ENCODE measurements around the gene PHC2. TPM values are rescaled to one million over a fixed set of nuclear protein-coding genes. Genes with fewer than 3 reads are reported as not detected.
A peak's percentile ranks its signal among the peaks of the same experiment; 100 is the strongest.
"Not testable (repeated sequence)": the region's sequence is repeated elsewhere in the genome, so short reads cannot be mapped to it uniquely, and the experiment has no call there.

Gene PHC2
- total and polyA plus RNA-seq, 11 donors = 79.7 to 194 (median 99.4) TPM

GRCh38 chr1:33314416-33314815, 116.5 kb downstream of the PHC2 start:
- intact Hi-C loops (cut with DNase I) = no loop called here
- 92 to 95% (median 93%) methylated on average over 9 of the region's 9 CpGs for WGBS, 4 donors
- H3K4me1 ChIP-seq = no peaks in the 10 kb centered on the region
- no peaks in the 10 kb centered on the region for H3K36me3 ChIP-seq
- no peaks in the 10 kb centered on the region for H3K27me3 ChIP-seq
- H3K9me3 ChIP-seq = no peaks in the 10 kb centered on the region
- H3K27ac ChIP-seq = no peak overlapping the region
- DNase-seq = peak in 1 of 5 donors; percentile 14
- TF ChIP-seq POLR2A (IDR thresholded peaks at IDR 0.05) = no peak
- TF ChIP-seq, protein P1, sequence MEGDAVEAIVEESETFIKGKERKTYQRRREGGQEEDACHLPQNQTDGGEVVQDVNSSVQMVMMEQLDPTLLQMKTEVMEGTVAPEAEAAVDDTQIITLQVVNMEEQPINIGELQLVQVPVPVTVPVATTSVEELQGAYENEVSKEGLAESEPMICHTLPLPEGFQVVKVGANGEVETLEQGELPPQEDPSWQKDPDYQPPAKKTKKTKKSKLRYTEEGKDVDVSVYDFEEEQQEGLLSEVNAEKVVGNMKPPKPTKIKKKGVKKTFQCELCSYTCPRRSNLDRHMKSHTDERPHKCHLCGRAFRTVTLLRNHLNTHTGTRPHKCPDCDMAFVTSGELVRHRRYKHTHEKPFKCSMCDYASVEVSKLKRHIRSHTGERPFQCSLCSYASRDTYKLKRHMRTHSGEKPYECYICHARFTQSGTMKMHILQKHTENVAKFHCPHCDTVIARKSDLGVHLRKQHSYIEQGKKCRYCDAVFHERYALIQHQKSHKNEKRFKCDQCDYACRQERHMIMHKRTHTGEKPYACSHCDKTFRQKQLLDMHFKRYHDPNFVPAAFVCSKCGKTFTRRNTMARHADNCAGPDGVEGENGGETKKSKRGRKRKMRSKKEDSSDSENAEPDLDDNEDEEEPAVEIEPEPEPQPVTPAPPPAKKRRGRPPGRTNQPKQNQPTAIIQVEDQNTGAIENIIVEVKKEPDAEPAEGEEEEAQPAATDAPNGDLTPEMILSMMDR (IDR thresholded peaks at IDR 0.05) = no peak
- no peak overlapping the region for H3K4me3 ChIP-seq
- no peak for ATAC-seq

GRCh38 chr1:33312413-33312749, 118.5 kb downstream of the PHC2 start:
- Histone ChIP-seq H3K36me3 (no peaks in the 10 kb centered on the region), H3K9me3 (no peaks in the 10 kb centered on the region), H3K4me1 (no peaks in the 10 kb centered on the region), H3K27ac (no peak overlapping the region), H3K27me3 (no peaks in the 10 kb centered on the region), H3K4me3 (no peak overlapping the region)
- intact Hi-C loops (cut with DNase I) = no loop called here
- ATAC-seq = no peak
- 75 to 96% (median 87%) methylated on average over 5 of the region's 5 CpGs for WGBS, 4 donors
- peak in 1 of 5 donors; percentile 16 for DNase-seq
- TF ChIP-seq, protein P1 (IDR thresholded peaks at IDR 0.05) = no peak

DNA sequence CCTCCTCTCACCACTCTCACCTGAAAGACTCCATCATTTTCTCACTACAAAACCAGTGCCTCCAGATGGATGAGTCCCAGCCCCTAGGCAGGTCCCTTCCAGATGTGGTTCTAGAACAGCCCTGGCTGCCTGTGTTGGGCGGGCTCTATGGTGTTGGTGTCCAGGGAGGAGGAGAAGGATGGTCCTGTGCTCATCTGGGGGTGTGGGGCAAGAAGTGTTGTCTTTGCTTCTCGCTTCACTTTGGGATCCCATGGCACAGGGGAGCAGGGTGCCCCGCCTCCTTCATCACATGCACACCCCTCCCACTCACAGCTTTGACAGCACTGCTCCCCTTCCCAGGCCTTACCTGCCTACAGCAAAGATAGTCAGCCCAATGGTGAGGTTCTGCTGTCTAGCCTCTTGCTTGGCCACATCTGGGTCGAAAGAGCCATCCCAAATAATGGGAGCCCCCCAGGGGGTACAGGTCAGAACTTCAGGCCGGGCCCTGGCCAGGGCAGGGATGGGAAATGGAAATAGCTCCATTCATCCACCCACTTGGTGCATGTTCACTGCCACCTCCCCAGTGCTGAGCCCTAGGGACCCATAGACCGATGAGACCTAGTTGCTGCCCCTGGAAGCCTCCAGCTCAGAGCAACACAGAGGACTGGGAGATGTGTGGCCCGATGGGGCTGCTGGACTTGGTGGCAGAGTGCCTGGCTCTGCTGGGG, 119.0 kb downstream of the PHC2 start:
- Histone ChIP-seq H3K4me3 (no peak overlapping the region), H3K36me3 (no peaks in the 10 kb centered on the region), H3K4me1 (peaks cover 0 to 4% (median 2%) of the 10 kb centered on the region in 12 donors), H3K27ac (no peak overlapping the region), H3K27me3 (peaks cover 0 to 4% (median 0%) of the 10 kb centered on the region in 9 donors), H3K9me3 (no peaks in the 10 kb centered on the region)
- ATAC-seq = peak in 1 of 4 donors; percentile 37
- WGBS, 4 donors = 93 to 94% (median 93%) methylated on average over 7 of the region's 7 CpGs
- intact Hi-C loops (cut with DNase I) = no loop called here
- TF ChIP-seq, protein P1 (IDR thresholded peaks at IDR 0.05) = no peak
- TF ChIP-seq POLR2A (IDR thresholded peaks at IDR 0.05) = no peak
- peak in 1 of 5 donors; percentile 22 for DNase-seq

DNA sequence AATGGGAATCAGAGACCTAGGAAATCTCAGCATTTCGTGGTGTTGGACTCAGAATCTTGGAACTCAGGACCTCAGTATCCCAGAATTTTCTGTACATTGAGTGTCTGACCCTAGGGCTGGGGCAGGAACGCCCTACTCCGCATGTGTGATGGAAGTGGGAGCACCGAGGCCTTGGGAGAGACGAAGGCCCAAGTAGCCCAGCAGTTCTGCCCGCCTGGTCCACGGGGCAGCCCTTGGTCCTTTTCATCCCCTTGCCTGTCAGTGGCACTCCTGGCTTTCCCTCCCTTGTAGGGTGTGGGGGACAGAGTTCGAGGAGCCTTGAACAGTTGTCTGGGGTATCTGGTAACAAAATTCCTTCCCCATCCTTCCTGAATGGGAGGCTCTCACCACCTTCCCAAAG, 120.2 kb downstream of the PHC2 start:
- no peak for ATAC-seq
- WGBS, 4 donors = 70 to 94% (median 86%) methylated on average over 7 to 8 of the region's 8 CpGs
- intact Hi-C loops (cut with DNase I) = no loop called here

DNA sequence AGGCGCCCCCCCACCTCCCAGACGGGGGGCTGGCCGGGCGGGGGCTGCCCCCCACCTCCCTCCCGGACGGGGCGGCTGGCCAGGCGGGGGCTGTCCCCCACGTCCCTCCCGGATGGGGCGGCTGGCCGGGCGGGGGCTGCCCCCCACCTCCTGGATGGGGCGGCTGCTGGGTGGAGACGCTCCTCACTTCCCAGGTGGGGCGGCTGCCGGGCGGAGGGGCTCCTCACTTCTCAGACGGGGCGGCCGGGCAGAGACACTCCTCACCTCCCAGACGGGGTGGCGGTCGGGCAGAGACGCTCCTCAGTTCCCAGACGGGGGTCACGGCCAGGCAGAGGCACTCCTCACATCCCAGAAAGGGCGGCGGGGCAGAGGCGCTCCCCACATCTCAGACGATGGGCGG, 121.5 kb downstream of the PHC2 start:
- WGBS, 4 donors = 93 to 96% (median 95%) methylated on average over 21 to 32 of the region's 32 CpGs; no CpG with 5 or more reads in 1 of the 4 donors
- peak in 1 of 5 donors; percentile 15 for DNase-seq
- not testable (repeated sequence) for ATAC-seq, H3K36me3 ChIP-seq, H3K9me3 ChIP-seq, H3K27ac ChIP-seq, H3K4me3 ChIP-seq
- peaks cover 0 to 12% (median 0%) of the 10 kb centered on the region in 9 donors for H3K27me3 ChIP-seq
- intact Hi-C loops (cut with DNase I) = loop anchor here in 1 of 10 donors (10.0 kb wide), 1 partner anchor 95 kb away; no protein-coding TSS in a partner anchor
- H3K4me1 ChIP-seq = peaks cover 0 to 15% (median 8%) of the 10 kb centered on the region in 12 donors

More for the DNA sequence above, 120.2 kb downstream of the PHC2 start:
- peaks cover 0 to 14% (median 8%) of the 10 kb centered on the region in 12 donors for H3K4me1 ChIP-seq
- no peaks in the 10 kb centered on the region for H3K36me3 ChIP-seq
- H3K27me3 ChIP-seq = peaks cover 0 to 12% (median 0%) of the 10 kb centered on the region in 9 donors
- H3K9me3 ChIP-seq = no peaks in the 10 kb centered on the region
- no peak for TF ChIP-seq POLR2A (IDR thresholded peaks at IDR 0.05)
- TF ChIP-seq, protein P1 (IDR thresholded peaks at IDR 0.05) = no peak
- peak in 1 of 5 donors; percentile 13 for DNase-seq
- no peak overlapping the region for H3K27ac ChIP-seq
- H3K4me3 ChIP-seq = no peak overlapping the region

All from heart left ventricle (tissue), 16 donors.